22Rv1 (cell line): ENCODE data around the gene LGALS9.

Experiments used
- H3K27ac ChIP-seq: fragments of 450-650 bp; 2 replicates; pipeline ENCODE4 v1.5.1; 2017
- ZFX ChIP-seq: fragments of 450-650 bp; IDR thresholded peaks from 2 replicates; pipeline ENCODE4 v1.6.1; 2017; ENCODE audit warnings: antibody characterized with exemption, borderline replicate concordance
- TF ChIP-seq, protein P1 (sequence below): fragments of 450-650 bp; IDR thresholded peaks from 2 replicates; pipeline ENCODE4 v1.5.1; 2017; ENCODE audit warnings: mild to moderate bottlenecking

The LGALS9 gene

DNA sequence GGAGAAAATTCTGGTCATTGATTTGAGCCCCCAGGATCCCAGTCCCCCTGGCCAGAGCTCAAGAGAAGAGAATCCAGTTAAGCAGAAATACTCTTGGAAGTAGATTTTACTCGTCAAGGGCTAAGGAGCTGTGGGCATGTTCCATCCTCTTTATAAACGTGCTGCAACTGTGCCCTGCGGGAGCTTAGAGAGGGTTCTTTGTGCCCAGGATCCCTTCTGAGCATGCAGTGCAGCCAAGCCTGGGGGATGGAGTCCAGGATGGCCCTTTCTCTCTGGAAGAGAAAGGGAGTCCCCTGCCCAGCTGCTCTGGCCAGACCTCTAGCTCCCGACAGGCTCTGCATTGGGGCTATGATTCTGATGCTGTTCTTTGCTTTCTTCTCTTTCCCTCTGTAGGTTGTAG is 9.5 kb upstream of the LGALS9 start:
- TF ChIP-seq, protein P1, sequence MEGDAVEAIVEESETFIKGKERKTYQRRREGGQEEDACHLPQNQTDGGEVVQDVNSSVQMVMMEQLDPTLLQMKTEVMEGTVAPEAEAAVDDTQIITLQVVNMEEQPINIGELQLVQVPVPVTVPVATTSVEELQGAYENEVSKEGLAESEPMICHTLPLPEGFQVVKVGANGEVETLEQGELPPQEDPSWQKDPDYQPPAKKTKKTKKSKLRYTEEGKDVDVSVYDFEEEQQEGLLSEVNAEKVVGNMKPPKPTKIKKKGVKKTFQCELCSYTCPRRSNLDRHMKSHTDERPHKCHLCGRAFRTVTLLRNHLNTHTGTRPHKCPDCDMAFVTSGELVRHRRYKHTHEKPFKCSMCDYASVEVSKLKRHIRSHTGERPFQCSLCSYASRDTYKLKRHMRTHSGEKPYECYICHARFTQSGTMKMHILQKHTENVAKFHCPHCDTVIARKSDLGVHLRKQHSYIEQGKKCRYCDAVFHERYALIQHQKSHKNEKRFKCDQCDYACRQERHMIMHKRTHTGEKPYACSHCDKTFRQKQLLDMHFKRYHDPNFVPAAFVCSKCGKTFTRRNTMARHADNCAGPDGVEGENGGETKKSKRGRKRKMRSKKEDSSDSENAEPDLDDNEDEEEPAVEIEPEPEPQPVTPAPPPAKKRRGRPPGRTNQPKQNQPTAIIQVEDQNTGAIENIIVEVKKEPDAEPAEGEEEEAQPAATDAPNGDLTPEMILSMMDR = no peak
- TF ChIP-seq ZFX = no peak
- H3K27ac ChIP-seq = no peak overlapping the region

DNA sequence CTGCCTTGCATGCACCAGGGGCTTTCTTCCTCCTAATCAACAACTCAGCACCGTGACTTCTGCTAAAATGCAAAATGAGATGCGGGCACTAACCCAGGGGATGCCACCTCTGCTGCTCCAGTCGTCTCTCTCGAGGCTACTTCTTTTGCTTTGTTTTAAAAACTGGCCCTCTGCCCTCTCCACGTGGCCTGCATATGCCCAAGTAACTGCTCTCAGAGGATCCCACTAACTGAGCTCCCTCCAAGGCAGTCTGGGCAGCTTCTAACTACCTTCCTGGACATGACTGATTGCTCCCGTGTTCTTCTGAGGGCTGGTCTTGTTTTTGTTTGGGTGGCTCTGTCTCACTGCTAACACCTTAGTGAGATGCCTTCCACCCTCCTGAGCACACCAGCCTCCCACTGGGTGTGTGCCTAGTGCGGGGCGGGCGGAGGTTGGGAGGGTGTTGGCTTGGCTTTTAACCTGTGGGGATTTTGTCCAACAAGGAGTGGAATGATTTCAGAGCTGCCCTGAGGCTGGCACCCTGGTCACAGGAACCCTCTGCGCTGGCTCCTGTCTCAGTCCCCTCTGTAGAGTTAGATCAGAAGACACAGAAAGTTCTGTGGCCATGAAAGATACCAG is 8.9 kb upstream of the LGALS9 start:
- no peak overlapping the region for H3K27ac ChIP-seq
- TF ChIP-seq ZFX = no peak
- TF ChIP-seq, protein P1 = no peak

DNA sequence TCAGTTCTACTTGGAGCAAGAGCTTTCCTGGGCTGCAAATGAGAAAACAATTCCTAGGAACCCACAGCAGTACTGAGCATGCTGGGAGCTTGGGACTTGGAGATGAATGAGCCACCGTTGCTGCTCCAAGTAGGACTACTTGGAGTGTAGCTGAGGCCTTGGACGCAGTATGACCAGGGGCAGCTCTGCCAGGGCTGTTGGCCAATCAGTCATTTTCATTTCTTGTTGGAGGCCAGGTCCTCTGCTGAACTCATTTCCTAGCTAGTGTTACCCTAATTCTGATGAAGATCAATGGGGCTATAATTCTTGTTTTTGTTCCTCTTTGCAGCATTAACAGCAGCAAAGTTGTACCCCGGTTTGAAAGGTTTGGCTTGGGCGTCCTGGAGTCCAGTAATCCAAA is 8.0 kb upstream of the LGALS9 start:
- H3K27ac ChIP-seq = no peak overlapping the region
- TF ChIP-seq ZFX = no peak
- TF ChIP-seq, protein P1 = no peak

DNA sequence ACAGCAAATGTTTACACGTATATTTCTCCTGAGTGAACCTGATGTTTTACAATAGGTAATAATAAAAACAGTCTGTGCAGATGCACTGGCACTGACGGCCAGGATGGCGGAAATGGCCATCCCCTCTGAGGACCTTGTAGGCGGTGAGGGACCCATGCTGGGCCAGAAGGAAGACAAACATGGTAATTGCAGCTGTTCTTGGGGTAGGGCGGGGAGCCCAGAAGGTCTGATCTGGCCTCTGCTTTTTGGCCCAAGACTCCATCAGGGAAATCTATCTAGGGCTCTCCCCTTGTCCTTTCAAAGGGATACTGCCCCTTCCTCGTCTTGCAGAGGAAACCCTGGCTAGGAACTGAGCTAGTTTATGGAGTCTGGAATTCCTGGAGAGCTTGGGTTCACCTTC is 7.4 kb upstream of the LGALS9 start:
- no peak overlapping the region for H3K27ac ChIP-seq
- TF ChIP-seq, protein P1 = no peak
- no peak for TF ChIP-seq ZFX

DNA sequence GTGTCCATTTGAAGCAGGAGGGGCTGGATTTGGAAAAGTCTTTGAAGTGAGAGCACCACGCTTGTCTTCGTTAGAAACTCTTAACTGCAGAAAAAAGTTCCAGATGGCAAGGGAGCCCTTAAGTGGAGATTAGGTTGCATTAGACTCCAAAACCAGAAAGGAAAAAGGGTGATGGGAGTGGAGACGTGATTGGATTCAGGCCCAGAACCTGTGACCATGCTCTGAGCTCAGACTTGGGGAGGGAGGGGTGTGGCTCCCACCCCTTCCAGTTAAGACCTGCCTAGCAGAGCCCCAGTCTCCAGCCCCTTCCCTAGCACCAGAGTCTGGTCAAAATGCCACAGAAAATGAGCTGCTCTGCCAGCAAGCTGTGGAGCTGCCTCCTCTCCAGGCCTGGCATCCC is 6.4 kb upstream of the LGALS9 start:
- TF ChIP-seq ZFX = no peak
- TF ChIP-seq, protein P1 = no peak
- no peak overlapping the region for H3K27ac ChIP-seq

DNA sequence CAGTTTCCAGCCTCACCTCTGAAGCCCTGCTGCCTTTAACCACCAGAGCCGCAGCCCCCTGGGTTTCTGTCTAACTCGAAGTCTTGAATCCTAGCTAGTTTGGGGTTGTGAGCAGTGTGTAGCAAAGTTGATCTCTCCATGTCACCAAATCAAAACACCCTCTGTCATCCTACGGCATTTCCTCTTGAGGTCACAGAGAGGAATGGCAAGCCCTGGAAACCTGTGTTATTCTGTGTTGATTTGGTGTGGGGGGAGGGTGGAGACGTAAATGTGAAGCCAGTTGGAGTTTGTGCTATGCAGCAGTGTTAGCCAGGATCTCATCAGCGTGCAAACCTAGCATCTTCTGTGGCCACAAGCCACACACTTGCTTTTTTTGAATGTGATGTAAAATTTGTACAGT is 5.1 kb upstream of the LGALS9 start:
- no peak overlapping the region for H3K27ac ChIP-seq

DNA sequence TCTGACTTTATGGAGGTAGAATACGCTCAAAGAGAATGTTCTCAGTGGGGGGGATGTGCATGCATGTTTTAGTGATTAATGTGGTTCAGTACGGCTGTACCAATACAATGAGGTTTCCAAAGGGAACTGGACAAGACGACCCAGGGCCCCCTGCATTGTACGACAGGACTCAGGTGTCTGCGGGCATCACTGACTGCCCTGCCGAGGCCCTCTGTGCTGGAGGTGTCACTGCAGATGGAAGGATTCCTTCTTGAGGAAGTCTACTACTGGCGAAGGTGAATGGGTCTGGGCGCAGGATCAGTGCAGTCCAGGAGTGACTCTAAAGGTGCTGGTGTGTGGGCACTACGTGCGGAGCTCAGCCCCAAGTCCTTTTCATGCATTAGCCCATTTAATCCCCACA is 3.5 kb upstream of the LGALS9 start:
- TF ChIP-seq ZFX = no peak
- TF ChIP-seq, protein P1 = no peak

More for the DNA sequence above, 5.1 kb upstream of the LGALS9 start:
- TF ChIP-seq, protein P1 = no peak
- no peak for TF ChIP-seq ZFX

More for the DNA sequence above, 3.5 kb upstream of the LGALS9 start:
- H3K27ac ChIP-seq = no peak overlapping the region
